Measurements from ENCODE around the gene CPB1. TPM values are rescaled to one million over a fixed set of nuclear protein-coding genes. Genes with fewer than 3 reads are reported as not detected.

The CPB1 gene
- total RNA-seq, 1 experiment from 2014 or later = not detected

DNA sequence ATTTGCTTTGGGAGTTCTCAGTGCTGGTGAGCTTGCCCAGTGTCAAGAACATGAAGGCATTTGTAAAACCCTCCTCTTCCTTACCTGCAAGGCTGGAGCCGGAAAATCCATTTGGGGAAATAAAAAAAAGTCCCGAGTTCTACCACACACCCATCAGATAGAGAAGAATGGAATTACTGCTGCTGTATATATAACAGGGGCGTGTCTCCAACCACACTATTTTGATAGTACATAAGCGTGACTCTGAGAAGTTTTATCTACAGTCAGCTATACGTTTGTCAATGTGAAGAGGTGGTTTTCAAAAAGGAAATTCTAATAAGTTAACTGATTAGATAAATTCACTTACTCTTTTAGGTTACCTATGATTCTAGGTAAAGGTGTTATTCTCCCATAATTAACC, 36.2 kb downstream of the CPB1 start:
- no peak for DNase-seq (ENCODE audit: low read depth, low spot score)
- in situ Hi-C loops (cut with HindIII; ENCODE audit: low pct_unique_long_range_greater_than_20kb, low sequenced_read_pairs) = no loop called here

DNA sequence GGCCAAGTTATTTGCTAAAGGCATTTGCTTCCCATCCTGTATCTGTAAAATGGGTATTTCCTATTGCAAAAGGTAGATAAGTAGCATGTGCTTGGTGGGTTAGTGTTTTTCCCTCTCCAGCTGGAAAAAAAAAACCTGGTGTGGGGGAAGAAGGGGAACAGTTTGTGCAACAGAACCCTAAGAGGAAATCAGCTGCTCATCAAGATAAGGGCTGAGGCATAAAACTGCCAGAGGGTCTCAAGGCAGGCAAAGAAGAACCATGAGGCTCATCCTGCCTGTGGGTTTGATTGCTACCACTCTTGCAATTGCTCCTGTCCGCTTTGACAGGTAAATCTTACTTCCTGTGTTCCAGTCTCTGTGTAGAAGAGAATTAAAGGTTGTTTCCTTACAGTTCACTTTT, 37.4 kb downstream of the CPB1 start, which contains the start of gene CPA3:
TSS of gene CPA3 (plus strand) at position 248 of the 400 bp plus-strand sequence. CDS start at position 260, 12 bp downstream.
- no peak for DNase-seq (ENCODE audit: low read depth, low spot score)
- in situ Hi-C loops (cut with HindIII; ENCODE audit: low pct_unique_long_range_greater_than_20kb, low sequenced_read_pairs) = no loop called here

DNA sequence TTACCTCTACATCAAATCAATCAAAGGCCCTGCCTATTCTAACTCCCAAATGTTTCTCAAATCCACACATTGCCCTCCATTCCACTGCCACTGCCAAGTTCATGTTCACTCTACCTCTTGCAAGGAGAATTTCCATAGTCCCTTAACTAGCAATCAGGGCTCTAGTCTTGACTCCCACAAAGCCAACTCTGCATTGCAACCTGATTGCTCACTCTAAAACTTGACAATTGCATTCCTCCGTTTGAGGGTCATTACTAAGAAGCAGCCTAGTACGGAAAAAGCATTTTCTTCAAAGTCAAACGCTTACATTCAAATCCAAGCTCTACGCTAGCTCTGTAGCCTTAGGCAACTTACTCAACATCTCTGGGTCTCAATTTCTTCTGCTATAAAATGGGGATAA, 38.6 kb downstream of the CPB1 start:
- in situ Hi-C loops (cut with HindIII; ENCODE audit: low pct_unique_long_range_greater_than_20kb, low sequenced_read_pairs) = no loop called here
- no peak for DNase-seq (ENCODE audit: low read depth, low spot score)

DNA sequence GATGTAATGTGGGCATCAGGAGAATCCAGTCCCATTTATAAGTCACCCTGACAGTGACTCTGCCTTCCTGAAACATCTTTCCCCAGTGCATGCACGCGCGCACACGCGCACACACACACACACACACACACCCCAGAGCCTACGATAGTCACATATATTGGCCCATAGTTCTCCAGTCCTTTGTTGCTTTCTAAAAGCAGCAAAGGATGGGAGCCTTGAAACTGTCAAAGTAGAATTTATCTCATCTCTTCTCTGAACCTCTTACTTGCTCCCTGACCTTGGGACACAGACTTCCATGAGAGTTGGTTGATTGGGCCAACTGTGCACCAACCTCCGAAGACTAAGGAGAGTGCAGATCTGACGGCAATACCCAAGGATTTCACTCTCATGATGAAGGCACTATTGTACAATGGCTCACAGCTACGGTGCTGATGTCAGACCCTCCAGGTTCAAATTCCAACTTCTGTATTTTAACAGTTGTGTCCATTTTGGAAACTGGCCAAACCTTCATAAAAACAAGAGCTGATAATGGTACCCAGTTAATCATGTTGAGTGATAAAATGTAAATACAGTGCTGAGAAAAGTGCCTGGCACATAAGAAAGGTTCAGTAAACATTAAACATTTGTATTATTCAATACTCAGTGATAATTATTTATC, 45.8 kb downstream of the CPB1 start:
- in situ Hi-C loops (cut with HindIII; ENCODE audit: low pct_unique_long_range_greater_than_20kb, low sequenced_read_pairs) = no loop called here
- no peak for DNase-seq (ENCODE audit: low read depth, low spot score)

DNA sequence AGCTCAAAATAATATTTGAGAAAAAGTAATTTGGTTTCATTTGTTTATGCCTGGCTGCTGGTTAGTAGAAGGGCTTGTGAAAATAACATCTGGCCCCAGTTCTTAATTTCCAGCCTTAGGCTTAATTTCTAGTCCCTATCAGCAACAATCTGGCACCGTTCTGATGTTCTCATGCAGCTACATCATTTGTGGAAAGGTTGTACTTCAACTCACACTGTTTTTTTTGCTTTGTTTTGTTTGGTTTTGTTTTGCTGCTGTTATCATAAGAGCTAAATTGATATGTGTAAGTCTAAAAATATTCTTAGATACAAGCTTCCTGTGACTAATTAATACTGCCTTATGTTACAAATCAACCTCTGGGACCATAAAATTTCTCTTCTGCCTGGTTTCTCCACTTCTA, 46.4 kb downstream of the CPB1 start:
- in situ Hi-C loops (cut with HindIII; ENCODE audit: low pct_unique_long_range_greater_than_20kb, low sequenced_read_pairs) = no loop called here

DNA sequence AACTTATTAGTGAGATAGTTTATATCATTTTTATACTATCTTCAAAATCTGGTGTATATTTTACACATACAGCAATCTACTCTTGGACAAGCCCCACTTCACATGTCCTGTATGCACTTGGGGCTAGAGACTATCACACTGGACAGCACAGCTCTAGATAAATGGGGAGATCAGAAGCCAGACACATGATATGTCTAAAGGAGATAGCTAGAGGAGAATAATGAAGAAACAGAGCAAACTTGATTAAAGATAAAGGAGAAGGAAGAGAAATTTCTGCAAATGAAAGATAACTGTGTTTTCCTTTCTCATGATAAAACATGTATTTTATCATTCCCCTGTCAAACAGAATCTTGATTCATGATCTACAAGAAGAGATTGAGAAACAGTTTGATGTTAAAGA, 50.5 kb downstream of the CPB1 start:
- in situ Hi-C loops (cut with HindIII; ENCODE audit: low pct_unique_long_range_greater_than_20kb, low sequenced_read_pairs) = no loop called here

More for the DNA sequence above, 46.4 kb downstream of the CPB1 start:
- DNase-seq (ENCODE audit: low read depth, low spot score) = no peak

DNA sequence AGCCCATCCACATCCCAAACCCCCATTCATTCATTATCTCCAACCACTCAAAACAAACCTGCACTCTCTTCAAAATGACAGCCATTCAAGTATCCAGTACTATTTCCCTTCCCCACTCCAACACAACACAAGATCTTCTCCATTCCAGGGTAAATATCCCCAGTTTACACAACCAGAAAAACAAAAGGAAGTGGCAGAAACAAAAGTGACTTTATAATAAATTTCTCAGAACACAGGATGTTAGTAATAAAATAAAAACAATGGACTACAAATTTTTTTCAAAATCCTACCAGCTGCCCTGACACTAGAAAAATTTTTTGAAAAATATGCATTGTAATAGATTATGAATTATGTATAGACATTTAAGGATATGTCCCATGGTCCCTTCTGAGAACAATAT, 51.6 kb downstream of the CPB1 start:
- in situ Hi-C loops (cut with HindIII; ENCODE audit: low pct_unique_long_range_greater_than_20kb, low sequenced_read_pairs) = no loop called here
- DNase-seq (ENCODE audit: low read depth, low spot score) = no peak

More for the DNA sequence above, 50.5 kb downstream of the CPB1 start:
- no peak for DNase-seq (ENCODE audit: low read depth, low spot score)

DNA sequence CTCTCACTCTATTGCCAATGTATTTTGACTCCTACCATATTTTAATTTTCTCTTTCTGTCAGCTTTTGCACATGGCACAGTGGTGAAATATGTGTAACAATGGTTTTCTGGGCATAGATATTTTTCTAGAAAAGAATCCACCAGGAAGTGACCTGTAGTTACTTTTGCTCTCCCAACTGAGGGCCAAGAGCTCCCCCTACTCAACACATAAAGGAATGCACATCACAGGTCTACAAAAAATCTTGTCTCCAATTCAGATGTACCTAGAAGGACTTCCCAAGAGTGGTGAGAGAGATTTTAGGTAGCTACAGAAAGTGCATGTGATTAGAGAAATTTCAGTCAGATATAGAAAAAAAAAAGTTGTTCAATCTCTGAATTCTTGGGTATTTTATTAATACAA, 53.1 kb downstream of the CPB1 start:
- in situ Hi-C loops (cut with HindIII; ENCODE audit: low pct_unique_long_range_greater_than_20kb, low sequenced_read_pairs) = no loop called here
- peak; percentile 58 for DNase-seq (ENCODE audit: low read depth, low spot score)

DNA sequence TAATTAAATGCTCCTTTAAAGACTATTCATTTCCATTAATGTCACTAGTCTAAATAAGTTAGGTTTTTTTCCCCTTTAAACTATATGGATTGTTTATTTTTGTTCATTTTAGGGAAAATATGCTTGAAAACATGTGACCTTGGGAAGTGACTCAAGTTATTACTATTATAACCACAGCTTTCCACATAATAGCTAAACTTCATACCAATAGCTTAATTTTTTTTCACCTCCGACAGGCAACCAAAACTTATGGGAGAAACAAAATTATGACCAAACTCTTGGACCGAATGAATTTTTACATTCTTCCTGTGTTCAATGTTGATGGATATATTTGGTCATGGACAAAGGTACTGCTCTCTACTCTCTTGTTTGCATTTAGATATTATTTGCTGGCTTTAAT, 53.7 kb downstream of the CPB1 start:
- in situ Hi-C loops (cut with HindIII; ENCODE audit: low pct_unique_long_range_greater_than_20kb, low sequenced_read_pairs) = no loop called here
- no peak for DNase-seq (ENCODE audit: low read depth, low spot score)

DNA sequence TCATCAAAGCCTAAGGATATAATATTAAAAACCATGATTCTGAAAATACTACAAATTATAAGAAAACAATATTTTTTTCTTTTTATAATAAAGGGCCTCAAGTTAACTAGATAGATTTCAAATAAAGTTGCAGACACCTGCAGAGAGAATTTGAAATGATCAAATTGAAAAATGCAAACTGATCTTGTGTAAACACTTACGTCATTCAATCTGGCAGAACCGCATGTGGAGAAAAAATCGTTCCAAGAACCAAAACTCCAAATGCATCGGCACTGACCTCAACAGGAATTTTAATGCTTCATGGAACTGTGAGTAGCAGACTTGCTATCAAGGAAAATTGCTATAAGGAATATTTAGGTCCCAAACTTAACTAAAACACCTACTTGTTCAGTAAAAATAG, 54.7 kb downstream of the CPB1 start:
- in situ Hi-C loops (cut with HindIII; ENCODE audit: low pct_unique_long_range_greater_than_20kb, low sequenced_read_pairs) = no loop called here
- DNase-seq (ENCODE audit: low read depth, low spot score) = no peak

DNA sequence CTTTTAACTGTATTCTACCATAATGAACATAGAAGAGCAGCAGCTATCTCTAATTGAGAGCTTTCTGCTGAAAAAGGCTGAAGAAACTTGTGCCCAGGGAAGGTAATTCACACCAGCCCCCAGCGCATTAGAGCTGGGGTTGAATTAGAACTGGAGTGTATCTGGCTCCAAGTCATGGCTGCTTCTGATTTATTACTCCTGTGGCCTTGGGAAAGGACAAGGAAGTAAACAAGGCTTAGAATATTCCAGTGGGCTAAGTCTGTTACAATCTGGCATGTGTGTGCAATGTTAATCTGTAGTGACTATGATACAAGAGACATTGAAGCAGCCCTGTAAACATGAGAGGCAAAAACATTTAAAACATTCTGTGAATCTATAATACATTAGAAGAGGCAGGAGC, 55.6 kb downstream of the CPB1 start:
- DNase-seq (ENCODE audit: low read depth, low spot score) = no peak
- in situ Hi-C loops (cut with HindIII; ENCODE audit: low pct_unique_long_range_greater_than_20kb, low sequenced_read_pairs) = no loop called here

DNA sequence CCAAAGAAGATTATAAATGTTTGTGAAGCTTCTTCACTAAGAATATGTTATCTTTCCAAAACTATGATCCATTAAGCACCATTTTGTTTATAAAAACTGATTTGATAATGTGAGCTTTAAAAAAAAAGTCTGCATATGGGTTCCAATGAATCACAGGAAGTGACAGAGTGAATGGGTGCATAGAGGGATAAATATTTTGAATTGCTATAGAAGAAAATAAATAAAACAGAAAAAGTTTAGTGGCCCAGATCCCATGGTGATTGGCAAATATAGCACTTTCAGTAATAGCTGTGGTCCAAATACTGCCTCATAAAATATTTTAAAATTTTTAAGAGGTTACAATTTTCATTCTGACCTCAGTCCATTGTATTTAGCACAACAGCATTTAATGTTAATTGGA, 56.6 kb downstream of the CPB1 start:
- DNase-seq (ENCODE audit: low read depth, low spot score) = no peak
- in situ Hi-C loops (cut with HindIII; ENCODE audit: low pct_unique_long_range_greater_than_20kb, low sequenced_read_pairs) = no loop called here

DNA sequence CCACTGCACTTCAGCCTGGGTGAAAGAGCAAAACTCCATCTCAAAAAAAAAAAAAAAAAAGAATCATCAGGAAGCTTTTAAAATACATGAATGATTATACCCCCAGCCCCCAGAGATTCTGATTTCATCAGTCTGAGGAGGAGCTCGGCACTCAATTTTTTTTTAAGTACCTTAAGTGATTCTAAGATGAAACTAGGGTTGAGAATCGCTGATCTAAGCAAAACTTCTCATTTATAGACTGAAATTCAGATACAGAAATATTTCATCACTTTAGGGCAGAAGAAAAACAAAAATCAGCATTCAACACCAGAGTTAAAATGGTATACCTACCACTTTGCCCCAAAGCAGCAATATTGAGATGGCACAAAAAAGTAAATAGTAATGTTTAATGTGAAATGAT, 62.2 kb downstream of the CPB1 start:
- in situ Hi-C loops (cut with HindIII; ENCODE audit: low pct_unique_long_range_greater_than_20kb, low sequenced_read_pairs) = no loop called here
- DNase-seq (ENCODE audit: low read depth, low spot score) = no peak

DNA sequence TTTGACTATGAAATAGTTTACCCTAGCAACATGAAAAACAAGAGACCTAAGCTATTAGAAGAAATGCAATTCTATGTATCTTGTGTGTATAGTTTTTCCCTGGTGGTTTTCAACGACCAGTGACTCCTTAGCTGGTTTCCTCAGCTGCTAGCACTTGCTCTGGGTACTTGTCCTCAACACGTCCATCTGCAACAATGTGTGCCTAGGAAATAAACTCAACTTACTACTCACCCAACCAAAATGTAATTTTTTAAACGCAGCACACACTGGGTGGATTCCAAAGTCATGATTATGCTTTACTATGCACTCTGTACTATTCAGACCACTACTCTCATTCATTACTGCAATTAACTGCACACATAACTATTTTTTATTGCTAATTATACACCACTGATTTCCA, 68.5 kb downstream of the CPB1 start:
- no peak for DNase-seq (ENCODE audit: low read depth, low spot score)
- in situ Hi-C loops (cut with HindIII; ENCODE audit: low pct_unique_long_range_greater_than_20kb, low sequenced_read_pairs) = no loop called here

DNA sequence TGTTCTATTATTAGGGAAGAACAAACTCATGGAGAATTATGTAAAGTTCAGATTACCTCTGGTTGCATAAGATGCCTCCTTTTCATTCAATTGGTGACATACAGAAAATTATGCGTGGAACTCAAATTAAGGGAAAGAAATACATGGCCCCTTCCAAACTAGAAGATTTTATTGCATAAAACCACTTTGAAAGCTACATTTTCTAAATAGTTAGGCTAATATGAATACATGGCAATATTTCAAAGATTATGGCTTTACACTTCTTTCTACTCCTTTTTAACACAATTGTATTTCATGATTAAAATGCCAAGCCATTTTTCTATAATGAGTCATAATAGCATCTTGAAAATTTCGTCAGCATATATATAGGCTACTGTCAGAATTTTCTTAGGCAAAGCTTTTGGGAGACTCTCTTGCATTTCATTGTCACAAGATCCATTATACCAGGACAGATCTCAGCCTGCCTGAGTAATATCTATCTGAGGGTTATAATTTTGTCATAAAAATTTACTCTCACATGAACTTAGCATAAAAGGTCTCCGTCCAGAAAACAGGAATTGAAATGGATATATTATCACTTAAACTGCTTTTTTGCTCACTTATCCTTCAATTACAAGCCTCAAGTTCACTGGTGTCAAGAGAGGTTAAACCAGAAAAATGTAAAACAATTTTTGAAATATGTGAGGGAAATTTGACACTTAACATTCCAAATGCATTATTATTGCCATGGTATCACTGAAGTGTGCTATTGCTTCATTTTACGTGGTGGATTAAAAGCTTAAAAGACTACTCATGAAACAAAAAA, 74.6 kb downstream of the CPB1 start:
- DNase-seq (ENCODE audit: low read depth, low spot score) = peak; percentile 6
- in situ Hi-C loops (cut with HindIII; ENCODE audit: low pct_unique_long_range_greater_than_20kb, low sequenced_read_pairs) = no loop called here

DNA sequence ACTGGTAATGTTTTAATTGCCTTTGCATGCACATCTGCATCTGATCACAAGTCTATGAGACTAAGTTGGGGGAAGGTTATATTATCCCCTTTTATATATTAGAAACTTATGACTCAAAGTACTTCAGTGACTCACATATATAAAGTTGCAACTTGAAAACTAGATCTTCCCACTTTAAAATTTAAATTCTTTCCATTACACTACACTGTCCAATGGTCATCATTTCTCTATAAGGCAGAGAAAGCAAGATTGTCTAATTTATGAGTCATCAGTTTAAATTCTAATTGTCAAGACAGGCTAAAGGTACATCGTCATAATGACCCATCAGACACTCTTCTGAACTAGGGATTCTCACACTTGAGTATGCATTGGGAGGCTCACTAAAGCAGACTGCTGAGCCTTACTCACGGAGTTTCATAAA, 75.4 kb downstream of the CPB1 start:
- no peak for DNase-seq (ENCODE audit: low read depth, low spot score)
- in situ Hi-C loops (cut with HindIII; ENCODE audit: low pct_unique_long_range_greater_than_20kb, low sequenced_read_pairs) = no loop called here

DNA sequence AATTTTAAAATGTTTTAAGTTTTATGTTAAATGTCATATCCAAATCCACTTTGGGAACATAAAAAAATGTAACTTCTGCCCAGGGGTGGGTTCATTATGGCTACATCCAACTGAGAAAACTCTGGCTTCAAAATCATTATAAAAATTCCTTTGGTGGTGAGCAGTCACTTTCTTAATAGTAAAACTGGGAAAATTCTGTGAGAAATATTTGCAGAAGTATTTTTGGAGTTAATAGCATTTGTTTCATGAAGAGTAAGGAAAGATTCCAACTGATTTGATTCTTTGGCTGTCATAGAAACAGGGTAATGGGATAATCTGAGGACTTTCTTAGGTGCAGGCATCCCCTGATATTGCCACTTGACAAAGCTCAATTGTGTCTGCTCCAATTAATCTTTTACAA, 76.3 kb downstream of the CPB1 start:
- in situ Hi-C loops (cut with HindIII; ENCODE audit: low pct_unique_long_range_greater_than_20kb, low sequenced_read_pairs) = no loop called here
- no peak for DNase-seq (ENCODE audit: low read depth, low spot score)

DNA sequence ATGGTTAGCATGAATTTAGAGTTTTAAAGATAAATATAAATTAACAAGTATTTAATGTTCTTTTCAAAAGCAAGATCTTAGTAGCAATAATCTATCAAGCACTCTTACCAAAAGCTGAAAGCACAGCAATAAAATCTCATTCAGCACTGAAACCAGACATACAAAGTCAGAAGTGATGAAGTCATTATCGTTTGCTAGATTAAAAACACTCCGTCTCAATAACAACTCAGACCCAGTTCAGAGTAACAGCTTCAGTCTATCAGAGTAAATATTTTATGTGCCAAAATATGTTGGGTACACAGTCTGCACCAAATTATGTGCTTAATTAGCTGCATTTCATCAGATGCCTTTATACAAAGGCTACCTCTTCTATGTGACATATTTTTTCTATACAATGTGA, 79.1 kb downstream of the CPB1 start:
- in situ Hi-C loops (cut with HindIII; ENCODE audit: low pct_unique_long_range_greater_than_20kb, low sequenced_read_pairs) = no loop called here

More for the DNA sequence above, 79.1 kb downstream of the CPB1 start:
- no peak for DNase-seq (ENCODE audit: low read depth, low spot score)
